Liver (tissue), 3 donors: Measurements from ENCODE around the gene PREP.

Source experiments
- EGR1 ChIP-seq, 2 donors: IDR thresholded peaks; 2 replicates each; pipeline ENCODE4 v1.6.1; 2016 to 2018; ENCODE audit warnings: antibody characterized with exemption in 2 of 2, low read depth in 2 of 2
- GABPA ChIP-seq, 2 donors: IDR thresholded peaks in 1 of 2; conservative IDR thresholded peaks in 1 of 2; 2 replicates each; pipeline ENCODE4 v1.6.1; 2016; ENCODE audit warnings: antibody characterized with exemption in 2 of 2, mild to moderate bottlenecking in 1 of 2, moderate library complexity in 1 of 2
- HNF4G ChIP-seq: IDR thresholded peaks from 2 replicates; pipeline ENCODE4 v1.6.1; 2016; ENCODE audit warnings: antibody characterized with exemption
- RAD21 ChIP-seq, 2 donors: IDR thresholded peaks; 2 replicates each; pipeline ENCODE4 v1.6.1; 2016; ENCODE audit warnings: antibody characterized with exemption in 2 of 2, mild to moderate bottlenecking in 2 of 2
- SP1 ChIP-seq: IDR thresholded peaks from 2 replicates; pipeline ENCODE4 v1.6.1; 2018; ENCODE audit warnings: antibody characterized with exemption, mild to moderate bottlenecking
- TAF1 ChIP-seq: conservative IDR thresholded peaks from 2 replicates; pipeline ENCODE4 v1.6.1; 2016; ENCODE audit warnings: antibody characterized with exemption, mild to moderate bottlenecking
- TF ChIP-seq, protein P1 (sequence below): fragments of 150-350 bp; IDR thresholded peaks from 2 replicates; pipeline ENCODE4 v1.5.1; 2017; ENCODE audit warnings: improper control_type of control experiment, low read depth, low read length; ENCODE audit not compliant: missing input control
- TF ChIP-seq, protein P2 (sequence below): IDR thresholded peaks from 2 replicates; pipeline ENCODE4 v1.6.1; 2016; ENCODE audit warnings: antibody characterized with exemption
- donor health status: healthy.
- donor health status: healthy.

DNA sequence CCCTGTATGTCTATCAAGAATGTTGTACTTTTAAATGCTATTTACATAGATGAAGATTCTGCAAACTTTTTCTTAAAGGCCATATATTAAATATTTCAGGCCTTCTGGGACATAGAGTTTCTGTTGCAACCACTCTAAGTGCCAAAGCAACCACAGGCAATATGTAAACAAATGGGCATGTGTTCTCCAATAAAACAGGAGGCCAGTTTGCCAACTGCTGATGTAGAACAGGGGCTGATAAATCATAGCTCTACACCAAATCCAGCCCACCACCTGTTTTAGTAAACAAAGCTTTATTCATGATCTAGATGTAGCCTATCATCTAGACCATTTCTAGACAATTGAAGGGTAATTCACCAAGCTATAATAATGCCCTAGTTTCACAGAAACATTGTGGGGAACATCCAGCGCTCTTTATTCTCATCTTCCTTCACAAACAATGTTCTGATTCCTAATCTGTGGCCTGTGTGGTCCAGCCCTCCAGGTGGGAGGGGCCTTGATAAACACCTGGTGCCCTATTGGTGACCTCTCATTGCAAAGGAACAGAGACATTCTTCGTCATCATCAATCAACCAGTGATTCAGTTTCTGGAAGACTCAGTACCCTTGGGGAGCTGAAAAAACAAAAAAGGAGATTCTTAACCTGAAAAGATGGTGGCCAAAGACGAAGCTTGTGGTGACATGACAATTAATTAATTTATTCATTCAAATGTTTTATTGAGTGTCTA is 80.2 kb downstream of the PREP start:
- TF ChIP-seq, protein P1, sequence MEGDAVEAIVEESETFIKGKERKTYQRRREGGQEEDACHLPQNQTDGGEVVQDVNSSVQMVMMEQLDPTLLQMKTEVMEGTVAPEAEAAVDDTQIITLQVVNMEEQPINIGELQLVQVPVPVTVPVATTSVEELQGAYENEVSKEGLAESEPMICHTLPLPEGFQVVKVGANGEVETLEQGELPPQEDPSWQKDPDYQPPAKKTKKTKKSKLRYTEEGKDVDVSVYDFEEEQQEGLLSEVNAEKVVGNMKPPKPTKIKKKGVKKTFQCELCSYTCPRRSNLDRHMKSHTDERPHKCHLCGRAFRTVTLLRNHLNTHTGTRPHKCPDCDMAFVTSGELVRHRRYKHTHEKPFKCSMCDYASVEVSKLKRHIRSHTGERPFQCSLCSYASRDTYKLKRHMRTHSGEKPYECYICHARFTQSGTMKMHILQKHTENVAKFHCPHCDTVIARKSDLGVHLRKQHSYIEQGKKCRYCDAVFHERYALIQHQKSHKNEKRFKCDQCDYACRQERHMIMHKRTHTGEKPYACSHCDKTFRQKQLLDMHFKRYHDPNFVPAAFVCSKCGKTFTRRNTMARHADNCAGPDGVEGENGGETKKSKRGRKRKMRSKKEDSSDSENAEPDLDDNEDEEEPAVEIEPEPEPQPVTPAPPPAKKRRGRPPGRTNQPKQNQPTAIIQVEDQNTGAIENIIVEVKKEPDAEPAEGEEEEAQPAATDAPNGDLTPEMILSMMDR: no peak
- no peak for TF ChIP-seq GABPA (IDR thresholded peaks at IDR 0.05 in 1 of 2, conservative IDR thresholded peaks at IDR 0.05 in 1 of 2)
- no peak for TF ChIP-seq TAF1
- no peak for TF ChIP-seq HNF4G
- TF ChIP-seq RAD21 (IDR thresholded peaks at IDR 0.05): no peak
- TF ChIP-seq EGR1 (IDR thresholded peaks at IDR 0.05; ENCODE audit: low read depth in 2 of 2): no peak
- TF ChIP-seq SP1: no peak
- TF ChIP-seq, protein P2, sequence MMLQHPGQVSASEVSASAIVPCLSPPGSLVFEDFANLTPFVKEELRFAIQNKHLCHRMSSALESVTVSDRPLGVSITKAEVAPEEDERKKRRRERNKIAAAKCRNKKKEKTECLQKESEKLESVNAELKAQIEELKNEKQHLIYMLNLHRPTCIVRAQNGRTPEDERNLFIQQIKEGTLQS: no peak
